Measurements from ENCODE around the gene KCNMA1. TPM values are rescaled to one million over a fixed set of nuclear protein-coding genes. Genes with fewer than 3 reads are reported as not detected.

The KCNMA1 gene
- polyA plus RNA-seq, 1 experiment, result 21.4 TPM

GRCh38 chr10:77527839-77528238, 109.8 kb downstream of the KCNMA1 start:
- no peak for DNase-seq (ENCODE audit: low read depth)
- no peaks in the 10 kb centered on the region for H3K27me3 ChIP-seq (ENCODE audit: control insufficient read depth, insufficient read depth, low read length)
- ChIA-PET CTCF (no interaction called here), POLR2A (no interaction called here)
- H3K36me3 ChIP-seq (ENCODE audit: control insufficient read depth, insufficient read depth, low read length), result no peaks in the 10 kb centered on the region
- no peak overlapping the region for H3K4me3 ChIP-seq (ENCODE audit: low read depth, low read length)
- TF ChIP-seq, protein P1, sequence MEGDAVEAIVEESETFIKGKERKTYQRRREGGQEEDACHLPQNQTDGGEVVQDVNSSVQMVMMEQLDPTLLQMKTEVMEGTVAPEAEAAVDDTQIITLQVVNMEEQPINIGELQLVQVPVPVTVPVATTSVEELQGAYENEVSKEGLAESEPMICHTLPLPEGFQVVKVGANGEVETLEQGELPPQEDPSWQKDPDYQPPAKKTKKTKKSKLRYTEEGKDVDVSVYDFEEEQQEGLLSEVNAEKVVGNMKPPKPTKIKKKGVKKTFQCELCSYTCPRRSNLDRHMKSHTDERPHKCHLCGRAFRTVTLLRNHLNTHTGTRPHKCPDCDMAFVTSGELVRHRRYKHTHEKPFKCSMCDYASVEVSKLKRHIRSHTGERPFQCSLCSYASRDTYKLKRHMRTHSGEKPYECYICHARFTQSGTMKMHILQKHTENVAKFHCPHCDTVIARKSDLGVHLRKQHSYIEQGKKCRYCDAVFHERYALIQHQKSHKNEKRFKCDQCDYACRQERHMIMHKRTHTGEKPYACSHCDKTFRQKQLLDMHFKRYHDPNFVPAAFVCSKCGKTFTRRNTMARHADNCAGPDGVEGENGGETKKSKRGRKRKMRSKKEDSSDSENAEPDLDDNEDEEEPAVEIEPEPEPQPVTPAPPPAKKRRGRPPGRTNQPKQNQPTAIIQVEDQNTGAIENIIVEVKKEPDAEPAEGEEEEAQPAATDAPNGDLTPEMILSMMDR (IDR thresholded peaks at IDR 0.05; ENCODE audit: insufficient read depth, low read depth, low read length), result no peak

GRCh38 chr10:77526868-77527617, 110.6 kb downstream of the KCNMA1 start:
- no peak for DNase-seq (ENCODE audit: low read depth)
- CTCF ChIA-PET, result no interaction called here
- POLR2A ChIA-PET, result no interaction called here
- TF ChIP-seq, protein P1 (IDR thresholded peaks at IDR 0.05; ENCODE audit: insufficient read depth, low read depth, low read length), result no peak
- Histone ChIP-seq H3K4me3 (ENCODE audit: low read depth, low read length) (no peak overlapping the region), H3K36me3 (ENCODE audit: control insufficient read depth, insufficient read depth, low read length) (no peaks in the 10 kb centered on the region), H3K27me3 (ENCODE audit: control insufficient read depth, insufficient read depth, low read length) (no peaks in the 10 kb centered on the region)

- Histone ChIP-seq H3K4me3 (ENCODE audit: low read depth, low read length) (no peak overlapping the region), H3K27me3 (ENCODE audit: control insufficient read depth, insufficient read depth, low read length) (no peaks in the 10 kb centered on the region), H3K36me3 (ENCODE audit: control insufficient read depth, insufficient read depth, low read length) (no peaks in the 10 kb centered on the region)
- POLR2A ChIA-PET, result interaction anchor here (0.6 to 1.3 kb wide), 2 partner anchors 11 to 18 kb away, joined by 3 read pairs; no protein-coding TSS in a partner anchor
- peak; percentile 91 for DNase-seq (ENCODE audit: low read depth)
- CTCF ChIA-PET, result interaction anchor here (0.9 to 1.3 kb wide), 9 partner anchors 11 to 171 kb away, joined by 3 to 8 read pairs (median 3); partner anchors contain the start of gene KCNMA1
- TF ChIP-seq, protein P1 (IDR thresholded peaks at IDR 0.05; ENCODE audit: insufficient read depth, low read depth, low read length), result no peak
Observed at GRCh38 chr10:77524281-77524711, 113.3 kb downstream of the KCNMA1 start.

DNA sequence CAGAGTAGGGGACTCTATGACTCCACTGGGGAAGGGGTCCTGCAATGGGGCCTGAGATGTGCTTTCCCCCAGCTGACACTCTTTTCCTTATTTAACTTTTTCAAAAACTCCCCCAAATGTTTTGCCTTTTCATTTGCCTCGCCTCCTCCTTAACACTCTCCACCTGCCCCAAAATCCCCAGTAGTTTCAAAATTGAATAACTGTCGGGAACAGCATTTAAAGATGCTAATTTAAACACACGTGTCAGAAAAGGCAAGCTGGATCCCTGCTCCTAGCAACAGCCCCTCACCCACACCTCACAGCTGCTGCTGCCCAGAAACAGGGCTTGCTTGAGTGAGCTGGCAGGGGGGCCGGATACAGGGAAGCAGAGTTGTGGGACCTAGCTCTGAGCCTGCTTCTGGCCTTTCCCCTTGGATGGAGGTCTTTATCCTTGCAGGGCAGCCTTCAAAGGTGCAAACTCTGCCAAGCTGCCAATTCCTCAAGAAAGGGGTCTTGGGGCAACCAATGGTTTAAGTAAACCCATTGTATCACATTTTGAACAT, 115.3 kb downstream of the KCNMA1 start:
- POLR2A ChIA-PET, result interaction anchor here (0.5 kb wide), 1 partner anchor 16 kb away, joined by 15 read pairs; no protein-coding TSS in a partner anchor
- CTCF ChIA-PET, result interaction anchor here (0.8 to 1.7 kb wide), 4 partner anchors 9 to 131 kb away, joined by 3 to 7 read pairs (median 4); no protein-coding TSS in a partner anchor
- no peak overlapping the region for H3K4me3 ChIP-seq (ENCODE audit: low read depth, low read length)
- H3K27me3 ChIP-seq (ENCODE audit: control insufficient read depth, insufficient read depth, low read length), result no peaks in the 10 kb centered on the region
- H3K36me3 ChIP-seq (ENCODE audit: control insufficient read depth, insufficient read depth, low read length), result no peaks in the 10 kb centered on the region
- TF ChIP-seq, protein P1 (IDR thresholded peaks at IDR 0.05; ENCODE audit: insufficient read depth, low read depth, low read length), result no peak
- DNase-seq (ENCODE audit: low read depth), result no peak

DNA sequence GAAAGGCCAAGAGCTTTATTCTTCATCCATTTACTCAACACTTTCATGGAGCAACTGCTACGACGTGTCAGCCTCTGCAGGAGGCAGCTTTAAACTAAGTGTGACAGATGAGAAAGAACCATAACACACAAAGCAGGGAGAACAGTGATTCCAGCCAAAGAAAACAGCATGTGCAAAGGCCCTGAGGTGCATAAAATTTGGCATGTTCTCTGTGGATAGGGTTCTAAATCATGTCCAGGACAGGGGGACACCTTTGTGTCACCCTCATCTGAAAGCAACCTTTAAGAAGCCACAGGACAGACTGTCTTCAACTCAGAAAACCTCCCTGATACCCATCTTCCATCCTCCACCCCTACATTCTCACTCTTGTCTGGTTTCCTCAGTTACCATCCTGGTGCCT, 116.6 kb downstream of the KCNMA1 start:
- TF ChIP-seq, protein P1 (IDR thresholded peaks at IDR 0.05; ENCODE audit: insufficient read depth, low read depth, low read length), result no peak
- CTCF ChIA-PET, result interaction anchor here (0.6 kb wide), 1 partner anchor 129 kb away, joined by 3 read pairs; no protein-coding TSS in a partner anchor
- DNase-seq (ENCODE audit: low read depth), result no peak
- POLR2A ChIA-PET, result no interaction called here
- H3K27me3 ChIP-seq (ENCODE audit: control insufficient read depth, insufficient read depth, low read length), result no peaks in the 10 kb centered on the region
- no peaks in the 10 kb centered on the region for H3K36me3 ChIP-seq (ENCODE audit: control insufficient read depth, insufficient read depth, low read length)
- H3K4me3 ChIP-seq (ENCODE audit: low read depth, low read length), result no peak overlapping the region
